Activated T-cell treated with anti-CD3 and anti-CD28 coated beads, Interleukin-2, amount 50 U/mL, for 4 hours (primary cell): ENCODE data around the gene GBP7. TPM values are rescaled to one million over a fixed set of nuclear protein-coding genes. Genes with fewer than 3 reads are reported as not detected.

Source experiments
- ATAC-seq, 2 donors: fragments of 200-7000 bp; cut with Tn5 transposase; one replicate each; pipeline ENCODE4 v1.10.0; 2021
- DNase-seq: peaks from one replicate; pipeline ENCODE4 v3.0.0-alpha.2; 2020
- H3K27me3 Mint-ChIP-seq: one replicate; pipeline ENCODE4 v1.8.0; 2021; ENCODE audit warnings: low read depth, mixed read lengths
- H3K36me3 Mint-ChIP-seq: one replicate; pipeline ENCODE4 v1.8.0; 2022; ENCODE audit warnings: mixed read lengths; ENCODE audit not compliant: insufficient read depth
- H3K4me1 Mint-ChIP-seq: one replicate; pipeline ENCODE4 v1.8.0; 2021; ENCODE audit warnings: low read depth, mixed read lengths
- H3K4me3 Mint-ChIP-seq: one replicate; pipeline ENCODE4 v1.8.0; 2021; ENCODE audit warnings: mild to moderate bottlenecking, moderate library complexity, mixed read lengths
- H3K9me3 Mint-ChIP-seq: one replicate; pipeline ENCODE4 v1.8.0; 2021; ENCODE audit warnings: mixed read lengths
- total RNA-seq, 3 donors: library from RNA; stranded (reverse); gene quantifications; one replicate each; pipeline ENCODE4 v1.2.1, GENCODE V29; 2021

GBP7 gene
- total RNA-seq, 3 donors from 2014 or later = 0.29 to 0.51 TPM; not detected in 1

DNA sequence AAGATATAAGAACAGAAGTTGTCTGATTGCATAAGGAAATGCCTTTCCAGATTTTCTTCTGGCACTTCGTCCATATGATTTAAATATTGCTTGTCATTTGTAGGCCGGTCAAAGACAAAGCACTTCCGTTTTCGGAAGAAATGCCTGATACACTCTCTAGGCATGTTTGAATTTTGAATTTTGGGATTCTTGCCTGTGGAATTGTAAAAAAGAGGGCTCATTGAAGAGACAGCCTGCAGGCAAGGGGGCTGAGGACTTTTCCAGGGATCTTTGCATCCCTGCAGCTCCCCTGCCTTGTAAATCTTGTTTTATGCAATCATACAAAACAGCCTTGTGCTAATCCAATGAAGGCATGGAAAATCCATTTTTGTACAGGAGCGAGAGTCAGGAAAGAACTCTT, 15.5 kb upstream of the GBP7 start:
- no peak for ATAC-seq
- H3K4me1 Mint-ChIP-seq = peaks cover 53% of the 10 kb centered on the region

DNA sequence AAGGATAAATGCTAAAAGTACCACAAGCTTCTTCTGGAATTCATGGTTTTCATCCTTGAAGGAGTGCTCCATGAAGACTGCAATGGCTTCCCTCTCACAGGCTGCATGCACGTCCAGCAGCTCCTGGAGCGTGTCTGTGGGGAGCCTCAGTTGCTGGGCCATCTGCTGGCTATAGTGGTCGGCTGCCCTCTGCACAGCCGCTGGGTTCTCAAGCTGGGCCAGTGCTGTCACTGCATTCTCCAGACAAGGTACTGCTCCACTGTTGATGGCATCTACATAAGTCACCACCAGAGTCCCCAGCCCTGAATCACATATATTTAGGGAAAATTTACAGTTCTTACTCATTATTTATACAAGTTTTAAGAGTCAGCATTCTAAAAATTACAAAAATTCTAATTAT, 14.2 kb upstream of the GBP7 start:
- no peaks in the 10 kb centered on the region for H3K9me3 Mint-ChIP-seq
- ATAC-seq = peak in 1 of 2 donors; percentile 46
- H3K4me1 Mint-ChIP-seq = peaks cover 40% of the 10 kb centered on the region
- H3K27me3 Mint-ChIP-seq = no peaks in the 10 kb centered on the region
- H3K4me3 Mint-ChIP-seq = no peak overlapping the region
- no peak for DNase-seq
- H3K36me3 Mint-ChIP-seq = peaks cover 79% of the 10 kb centered on the region

More for the DNA sequence above, 15.5 kb upstream of the GBP7 start:
- Mint-ChIP-seq H3K27me3 (no peaks in the 10 kb centered on the region), H3K36me3 (peaks cover 77% of the 10 kb centered on the region), H3K9me3 (no peaks in the 10 kb centered on the region), H3K4me3 (no peak overlapping the region)
- DNase-seq = no peak

- peaks cover 4% of the 10 kb centered on the region for H3K4me1 Mint-ChIP-seq
- H3K36me3 Mint-ChIP-seq = peaks cover 29% of the 10 kb centered on the region
- no peak overlapping the region for H3K4me3 Mint-ChIP-seq
- H3K9me3 Mint-ChIP-seq = no peaks in the 10 kb centered on the region
- no peak for ATAC-seq
- H3K27me3 Mint-ChIP-seq = no peaks in the 10 kb centered on the region
- no peak for DNase-seq
Measured at GRCh38 chr1:89179343-89179742, 3.5 kb upstream of the GBP7 start.

GRCh38 chr1:89176971-89177370, 1.2 kb upstream of the GBP7 start:
- ATAC-seq (no peak), DNase-seq (no peak)
- Mint-ChIP-seq H3K9me3 (no peaks in the 10 kb centered on the region), H3K4me1 (peaks cover 4% of the 10 kb centered on the region), H3K4me3 (no peak overlapping the region), H3K27me3 (no peaks in the 10 kb centered on the region), H3K36me3 (peaks cover 8% of the 10 kb centered on the region)

DNA sequence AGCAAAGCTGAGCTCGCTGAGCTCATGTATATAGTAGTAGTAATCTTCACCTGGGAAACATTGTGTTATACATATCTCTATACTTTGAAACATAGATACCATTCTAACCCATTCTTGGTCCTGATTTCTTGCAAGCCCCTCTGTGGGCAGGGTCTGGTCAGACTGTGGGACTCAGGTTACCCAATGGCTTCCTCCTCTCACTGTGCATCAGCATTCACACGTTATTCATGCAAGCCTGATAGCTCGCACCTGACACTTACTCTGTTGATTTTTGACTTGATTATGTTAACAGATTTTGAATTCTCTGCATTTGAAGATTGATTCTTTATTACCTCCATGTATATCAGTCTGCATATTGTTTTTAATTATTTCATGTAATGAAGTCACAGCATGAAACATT, 1.3 kb downstream of the GBP7 start:
- no peak for DNase-seq
- Mint-ChIP-seq H3K4me1 (peaks cover 8% of the 10 kb centered on the region), H3K27me3 (no peaks in the 10 kb centered on the region)

DNA sequence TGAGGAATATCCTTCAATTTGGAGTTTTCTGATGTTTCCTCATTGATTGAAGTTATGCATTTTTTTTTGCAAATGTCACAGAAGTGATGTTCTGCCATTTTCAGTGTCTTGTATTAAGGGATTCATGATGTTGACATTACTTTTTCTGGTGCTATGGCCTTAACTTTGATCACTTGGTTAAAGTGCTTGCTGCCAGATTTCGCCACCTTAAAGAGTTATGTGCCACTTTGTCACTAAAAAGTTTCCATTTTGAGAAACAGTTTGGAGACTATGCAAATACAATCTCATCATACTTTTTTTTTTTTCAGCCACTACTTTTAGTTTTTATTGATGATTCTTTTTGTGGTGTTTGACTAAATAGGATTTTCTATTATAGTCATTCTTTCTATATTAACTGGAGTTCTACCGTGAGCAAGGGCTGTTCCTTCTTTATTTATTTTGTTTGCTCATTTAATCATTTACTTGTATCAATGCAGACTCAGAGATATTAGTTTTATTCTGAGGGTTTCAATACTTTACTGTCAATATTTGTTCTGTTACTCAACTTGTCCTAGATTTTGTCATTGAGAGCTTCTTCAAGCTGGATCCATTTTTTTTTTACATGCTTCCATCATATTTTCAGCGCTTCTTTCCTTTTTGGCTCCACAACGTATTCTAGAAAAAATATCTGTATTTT, 3.2 kb downstream of the GBP7 start:
- Mint-ChIP-seq H3K36me3 (no peaks in the 10 kb centered on the region), H3K27me3 (no peaks in the 10 kb centered on the region), H3K4me1 (peaks cover 8% of the 10 kb centered on the region), H3K9me3 (no peaks in the 10 kb centered on the region), H3K4me3 (no peak overlapping the region)
- ATAC-seq = no peak
- no peak for DNase-seq

More for the DNA sequence above, 1.3 kb downstream of the GBP7 start:
- H3K36me3 Mint-ChIP-seq = no peaks in the 10 kb centered on the region
- no peak overlapping the region for H3K4me3 Mint-ChIP-seq
- no peak for ATAC-seq
- no peaks in the 10 kb centered on the region for H3K9me3 Mint-ChIP-seq

- Mint-ChIP-seq H3K4me1 (peaks cover 4% of the 10 kb centered on the region), H3K27me3 (no peaks in the 10 kb centered on the region), H3K9me3 (no peaks in the 10 kb centered on the region), H3K36me3 (no peaks in the 10 kb centered on the region), H3K4me3 (no peak overlapping the region)
- DNase-seq = no peak
- ATAC-seq = no peak
Measured at GRCh38 chr1:89171067-89171438, 4.8 kb downstream of the GBP7 start.

DNA sequence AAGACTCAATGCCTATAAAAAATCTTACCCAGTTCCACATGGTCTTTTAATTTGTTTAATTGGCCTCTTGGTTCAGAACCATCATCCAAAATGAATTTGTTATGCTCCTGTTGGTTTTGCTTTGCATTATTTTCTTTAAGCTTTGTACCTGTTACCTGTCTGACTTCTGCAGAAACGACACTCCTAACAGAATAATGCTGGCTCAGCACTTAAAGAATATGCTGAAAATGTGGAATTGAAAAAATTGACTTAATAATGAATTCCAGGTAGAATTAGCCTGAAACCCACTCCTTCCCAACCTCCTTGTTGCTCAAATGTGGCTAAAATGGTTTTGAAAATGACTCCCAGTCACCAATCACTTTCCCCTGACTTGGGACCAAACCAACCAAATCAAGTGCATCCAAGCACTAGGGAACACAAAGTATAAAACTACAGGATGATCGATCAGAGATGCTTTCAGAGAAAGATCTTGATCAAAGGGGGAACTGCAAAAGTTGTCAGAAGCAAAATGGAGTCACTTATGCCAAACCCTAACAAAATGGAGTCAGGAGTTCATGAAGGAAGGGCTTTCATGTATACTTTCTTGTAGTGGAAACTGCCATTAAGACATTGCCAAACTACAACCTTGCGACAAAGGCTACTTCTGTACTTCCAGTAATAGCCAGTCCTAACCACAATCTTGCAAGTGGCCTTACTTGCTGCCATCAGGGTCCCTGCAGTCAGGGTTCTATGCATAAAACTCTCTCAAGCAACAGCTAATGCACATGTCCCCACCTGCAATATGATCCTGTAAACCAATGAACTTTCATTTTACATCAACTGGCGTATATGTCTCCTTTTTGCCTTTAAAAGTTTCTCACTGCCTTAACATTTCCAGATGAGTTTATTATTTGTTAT, 5.4 kb downstream of the GBP7 start:
- no peaks in the 10 kb centered on the region for H3K27me3 Mint-ChIP-seq
- H3K9me3 Mint-ChIP-seq = no peaks in the 10 kb centered on the region
- DNase-seq (no peak), ATAC-seq (no peak)
- H3K36me3 Mint-ChIP-seq = no peaks in the 10 kb centered on the region
- peaks cover 4% of the 10 kb centered on the region for H3K4me1 Mint-ChIP-seq
- no peak overlapping the region for H3K4me3 Mint-ChIP-seq

DNA sequence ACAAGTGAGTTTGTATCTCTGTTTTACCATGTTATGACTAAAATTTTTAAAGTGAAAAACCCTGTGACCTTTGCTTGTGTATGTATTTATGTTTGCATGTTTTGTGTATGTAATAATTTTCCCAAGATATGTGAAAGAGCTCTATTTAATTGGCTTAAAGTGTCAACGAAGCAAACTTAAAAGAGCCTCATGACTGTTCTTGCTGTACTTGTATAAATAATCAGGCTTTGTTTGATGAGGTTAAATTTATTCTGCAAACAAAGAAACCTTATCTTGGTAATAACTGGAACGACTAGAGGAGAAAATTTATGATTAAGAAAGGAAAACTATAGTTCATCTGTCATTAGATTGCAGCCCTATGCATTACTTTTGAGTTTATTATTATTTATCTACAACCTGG, 6.6 kb downstream of the GBP7 start:
- Mint-ChIP-seq H3K9me3 (no peaks in the 10 kb centered on the region), H3K4me3 (no peak overlapping the region), H3K4me1 (peaks cover 4% of the 10 kb centered on the region), H3K27me3 (no peaks in the 10 kb centered on the region), H3K36me3 (no peaks in the 10 kb centered on the region)
- ATAC-seq (no peak), DNase-seq (no peak)

- H3K9me3 Mint-ChIP-seq = no peaks in the 10 kb centered on the region
Measured at GRCh38 chr1:89167590-89168230, 8.1 kb downstream of the GBP7 start.

DNA sequence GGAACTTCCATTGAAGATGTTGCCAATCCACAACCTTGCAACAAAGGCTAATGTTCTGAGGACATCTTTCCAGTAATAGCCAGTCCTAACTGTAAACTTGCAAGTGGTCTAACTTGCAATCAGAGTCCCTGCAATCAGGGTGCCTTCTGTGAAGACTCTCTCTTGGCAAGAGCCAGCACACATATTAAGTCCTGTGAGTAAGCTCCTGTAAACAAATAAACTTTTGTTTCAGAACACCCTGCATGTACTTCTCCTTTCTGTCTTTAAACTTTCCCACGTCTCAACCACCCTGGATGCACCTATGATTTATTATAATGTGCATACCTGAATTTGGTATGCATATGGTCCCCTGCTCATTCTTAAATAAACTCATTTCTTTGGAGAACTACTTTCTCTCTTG, 9.1 kb downstream of the GBP7 start:
- Mint-ChIP-seq H3K27me3 (no peaks in the 10 kb centered on the region), H3K36me3 (peaks cover 2% of the 10 kb centered on the region), H3K4me1 (peaks cover 4% of the 10 kb centered on the region), H3K9me3 (no peaks in the 10 kb centered on the region), H3K4me3 (no peak overlapping the region)
- ATAC-seq (no peak), DNase-seq (no peak)

More at GRCh38 chr1:89167590-89168230, 8.1 kb downstream of the GBP7 start:
- Mint-ChIP-seq H3K4me1 (peaks cover 4% of the 10 kb centered on the region), H3K36me3 (no peaks in the 10 kb centered on the region), H3K4me3 (no peak overlapping the region), H3K27me3 (no peaks in the 10 kb centered on the region)
- no peak for DNase-seq
- no peak for ATAC-seq

DNA sequence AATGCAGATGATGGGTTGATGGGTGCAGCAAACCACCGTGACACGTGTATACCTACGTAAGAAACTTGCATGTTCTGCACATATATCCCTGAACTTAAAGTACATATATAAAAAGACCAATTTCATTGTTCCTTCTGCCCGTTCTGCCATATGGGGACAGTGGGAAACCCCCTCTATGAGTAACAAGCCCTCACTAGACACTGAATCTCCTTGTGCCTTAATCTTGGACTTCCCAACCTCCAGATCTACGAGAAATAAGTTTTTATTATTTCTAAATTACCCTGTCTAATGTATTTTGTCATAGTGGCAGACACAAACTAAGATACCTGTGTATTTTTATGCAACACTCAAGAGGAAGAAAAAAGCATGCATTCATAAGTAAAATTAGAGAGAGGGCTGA, 10.0 kb downstream of the GBP7 start:
- peaks cover under 1% of the 10 kb centered on the region for H3K4me1 Mint-ChIP-seq
- peaks cover 2% of the 10 kb centered on the region for H3K36me3 Mint-ChIP-seq
- DNase-seq = no peak
- H3K4me3 Mint-ChIP-seq = no peak overlapping the region
- peaks cover 3% of the 10 kb centered on the region for H3K9me3 Mint-ChIP-seq
- no peak for ATAC-seq
- H3K27me3 Mint-ChIP-seq = no peaks in the 10 kb centered on the region

DNA sequence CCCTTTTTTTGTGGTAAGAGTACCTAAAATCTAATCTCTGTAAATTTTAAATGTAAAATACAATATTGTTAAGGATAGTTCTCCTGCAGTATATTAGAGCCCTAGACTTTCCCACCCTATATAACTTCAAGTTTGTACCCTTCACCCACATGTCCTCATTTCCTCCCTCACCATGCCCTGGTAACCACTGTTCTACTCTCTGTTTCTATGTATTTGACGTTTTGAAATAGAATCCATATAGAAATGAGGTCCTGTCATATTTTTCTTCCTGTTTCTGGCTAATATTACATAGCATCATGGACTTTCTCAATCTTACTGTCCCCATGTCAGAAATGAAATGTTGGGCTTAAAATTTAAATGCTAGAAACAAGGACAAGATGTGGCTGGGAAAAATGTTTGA, 24.8 kb downstream of the GBP7 start:
- H3K36me3 Mint-ChIP-seq = peaks cover 2% of the 10 kb centered on the region
- peaks cover 4% of the 10 kb centered on the region for H3K4me1 Mint-ChIP-seq
- no peak for DNase-seq
- H3K9me3 Mint-ChIP-seq = peaks cover 3% of the 10 kb centered on the region
- H3K27me3 Mint-ChIP-seq = peaks cover 4% of the 10 kb centered on the region
- H3K4me3 Mint-ChIP-seq = no peak overlapping the region
- no peak for ATAC-seq

DNA sequence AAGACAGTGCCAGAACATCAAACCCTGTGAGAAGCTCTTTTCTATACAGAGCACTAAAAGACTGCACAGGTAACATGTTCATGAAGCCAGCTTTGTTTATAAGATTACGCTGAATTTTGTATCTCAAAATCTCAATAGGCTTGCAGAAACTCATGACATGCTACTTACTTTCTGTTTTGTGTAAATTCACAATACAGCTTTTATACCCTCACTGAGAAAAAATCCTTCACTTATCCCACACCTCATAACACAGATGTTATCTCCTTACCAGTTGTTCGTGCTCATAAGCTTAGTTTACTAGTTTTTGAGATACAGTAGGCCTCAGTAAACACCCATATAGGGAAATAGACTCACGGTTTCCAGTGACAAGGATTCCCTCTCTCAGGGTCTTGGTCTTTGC, 25.8 kb downstream of the GBP7 start:
- H3K9me3 Mint-ChIP-seq = no peaks in the 10 kb centered on the region
- H3K4me1 Mint-ChIP-seq = peaks cover 4% of the 10 kb centered on the region
- no peak overlapping the region for H3K4me3 Mint-ChIP-seq

More for the DNA sequence above, 25.8 kb downstream of the GBP7 start:
- DNase-seq = no peak
- no peak for ATAC-seq
- Mint-ChIP-seq H3K36me3 (no peaks in the 10 kb centered on the region), H3K27me3 (peaks cover 4% of the 10 kb centered on the region)
